ENCODE data around the gene CLMP.
A peak's percentile ranks its signal among the peaks of the same experiment; 100 is the strongest.
"Not testable (repeated sequence)": the region's sequence is repeated elsewhere in the genome, so short reads cannot be mapped to it uniquely, and the experiment has no call there.

The CLMP gene

DNA sequence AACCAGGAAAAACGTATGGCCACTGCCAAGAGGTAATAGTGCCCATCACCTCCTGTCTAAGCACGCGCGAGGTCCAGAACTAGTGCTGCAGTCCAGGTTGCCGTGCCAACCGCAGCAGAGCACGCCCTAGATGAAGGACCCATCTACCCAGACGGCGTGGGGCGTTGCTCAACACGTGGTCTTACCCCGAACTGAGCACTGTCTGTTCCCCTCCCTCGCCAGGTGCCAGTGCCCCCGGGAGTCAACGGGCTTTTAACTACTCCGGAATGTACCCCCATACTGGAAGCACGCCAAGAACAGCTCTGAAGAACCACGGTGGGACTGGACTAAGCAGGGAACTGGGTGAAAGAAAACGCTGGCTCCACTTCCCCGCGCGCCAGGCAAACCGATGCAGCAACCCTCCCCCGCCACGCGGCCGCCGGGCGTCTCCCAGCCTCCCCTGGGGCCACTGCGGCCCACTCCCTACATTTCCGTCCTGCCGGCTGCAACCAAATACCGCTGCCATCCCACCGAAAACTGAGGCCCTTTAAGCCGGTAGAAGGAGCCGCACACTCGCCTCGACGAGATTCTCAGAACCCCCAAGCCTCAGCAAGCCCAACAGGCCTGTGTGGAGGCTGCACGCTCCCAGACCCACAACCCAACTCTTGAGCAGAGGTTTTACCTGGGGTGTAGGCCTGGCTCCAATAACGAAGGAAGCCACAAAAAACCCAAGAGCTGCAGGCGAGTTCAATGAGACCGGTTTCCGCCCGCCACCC, 133.5 kb downstream of the CLMP start, which contains the start of gene HSPA8:
TSS of gene HSPA8 (minus strand) at position 734 of the 755 bp plus-strand sequence. CDS start 812 bp downstream, outside the sequence.
- H3K4me1 ChIP-seq (ENCODE audit: insufficient read depth, low read length): peaks cover 9% of the 10 kb centered on the region
- no peaks in the 10 kb centered on the region for H3K9me3 ChIP-seq (ENCODE audit: insufficient read depth, low read depth, low read length)
- H3K9ac ChIP-seq (ENCODE audit: low read depth, low read length): peak within 1 kb of the TSS; percentile 100
- H3K27ac ChIP-seq (ENCODE audit: low read depth, low read length): peak within 1 kb of the TSS; percentile 100
- H3K36me3 ChIP-seq (ENCODE audit: insufficient read depth, low read length): peaks cover 48% of the 10 kb centered on the region
- under 1% methylated on average over 45 of the region's 45 CpGs for WGBS
- H3K4me3 ChIP-seq (ENCODE audit: low read length): peak within 1 kb of the TSS; percentile 92
- H3K27me3 ChIP-seq (ENCODE audit: insufficient read depth, low read length): no peaks in the 10 kb centered on the region

DNA sequence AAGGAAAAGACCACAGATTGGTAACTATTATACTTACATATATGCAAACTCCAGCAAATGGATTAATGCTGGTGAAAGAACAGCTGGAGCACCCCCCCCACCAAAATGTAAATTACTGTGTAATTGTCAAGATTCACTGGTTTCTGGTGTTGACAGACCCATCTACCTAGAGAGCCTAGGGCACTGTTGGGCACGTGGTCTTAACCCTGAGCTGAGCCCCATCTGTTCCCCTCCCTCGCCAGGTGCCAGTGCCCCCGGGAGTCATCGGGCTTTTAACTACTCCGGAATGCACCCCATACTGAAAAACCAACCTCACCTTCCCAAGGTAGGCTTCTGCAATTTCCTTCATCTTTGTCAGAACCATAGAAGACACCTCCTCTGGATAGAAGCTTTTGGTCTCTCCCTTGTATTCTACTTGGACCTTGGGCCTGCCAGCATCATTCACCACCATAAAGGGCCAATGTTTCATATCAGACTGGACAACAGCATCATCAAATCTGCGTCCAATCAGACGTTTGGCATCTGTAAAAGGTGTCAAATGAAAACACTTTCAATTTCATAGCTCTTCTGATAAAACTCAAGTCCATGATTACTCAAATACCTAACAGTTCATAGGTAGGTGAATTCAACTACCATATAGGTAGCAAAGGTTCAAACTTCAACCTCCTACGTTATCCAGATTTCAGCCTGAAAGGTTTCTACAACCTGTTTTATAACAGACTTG, 134.6 kb downstream of the CLMP start:
- peaks cover 9% of the 10 kb centered on the region for H3K4me1 ChIP-seq (ENCODE audit: insufficient read depth, low read length)
- peaks cover 59% of the 10 kb centered on the region for H3K36me3 ChIP-seq (ENCODE audit: insufficient read depth, low read length)
- H3K9ac ChIP-seq (ENCODE audit: low read depth, low read length): peak overlapping the region; percentile 100
- H3K4me3 ChIP-seq (ENCODE audit: low read length): peak overlapping the region; percentile 92
- peak overlapping the region; percentile 100 for H3K27ac ChIP-seq (ENCODE audit: low read depth, low read length)
- WGBS: 10% methylated on average over 8 of the region's 8 CpGs
- H3K9me3 ChIP-seq (ENCODE audit: insufficient read depth, low read depth, low read length): no peaks in the 10 kb centered on the region
- H3K27me3 ChIP-seq (ENCODE audit: insufficient read depth, low read length): no peaks in the 10 kb centered on the region

GRCh38 chr11:123059041-123059920, 135.8 kb downstream of the CLMP start:
- Histone ChIP-seq H3K9ac (ENCODE audit: low read depth, low read length) (peak overlapping the region; percentile 100; the same call in 1 of the 2 replicates), H3K27ac (ENCODE audit: low read depth, low read length) (peak overlapping the region; percentile 14; the same call in 1 of the 2 replicates), H3K4me3 (ENCODE audit: low read length) (peak overlapping the region; percentile 92), H3K36me3 (ENCODE audit: insufficient read depth, low read length) (peaks cover 65% of the 10 kb centered on the region)
- H3K4me1 ChIP-seq (ENCODE audit: insufficient read depth, low read length); H3K9me3 ChIP-seq (ENCODE audit: insufficient read depth, low read depth, low read length); H3K27me3 ChIP-seq (ENCODE audit: insufficient read depth, low read length): not testable (repeated sequence)
- WGBS: 78% methylated on average over 18 of the region's 18 CpGs

GRCh38 chr11:123057661-123058305, 137.3 kb downstream of the CLMP start:
- no peaks in the 10 kb centered on the region for H3K9me3 ChIP-seq (ENCODE audit: insufficient read depth, low read depth, low read length)
- WGBS: 91% methylated on average over 4 of the region's 5 CpGs

GRCh38 chr11:123056835-123057491, 138.1 kb downstream of the CLMP start:
- no peaks in the 10 kb centered on the region for H3K27me3 ChIP-seq (ENCODE audit: insufficient read depth, low read length)
- H3K9me3 ChIP-seq (ENCODE audit: insufficient read depth, low read depth, low read length): no peaks in the 10 kb centered on the region
- H3K4me1 ChIP-seq (ENCODE audit: insufficient read depth, low read length): no peaks in the 10 kb centered on the region
- no peak overlapping the region for H3K27ac ChIP-seq (ENCODE audit: low read depth, low read length)
- no peak overlapping the region for H3K9ac ChIP-seq (ENCODE audit: low read depth, low read length)
- no peak overlapping the region for H3K4me3 ChIP-seq (ENCODE audit: low read length)
- peaks cover 69% of the 10 kb centered on the region for H3K36me3 ChIP-seq (ENCODE audit: insufficient read depth, low read length)
- WGBS: 88% methylated on average over 3 of the region's 3 CpGs

More at GRCh38 chr11:123057661-123058305, 137.3 kb downstream of the CLMP start:
- no peak overlapping the region for H3K9ac ChIP-seq (ENCODE audit: low read depth, low read length)
- H3K4me3 ChIP-seq (ENCODE audit: low read length): peak overlapping the region; percentile 14; the same call in 1 of the 2 replicates
- H3K27me3 ChIP-seq (ENCODE audit: insufficient read depth, low read length): no peaks in the 10 kb centered on the region
- H3K27ac ChIP-seq (ENCODE audit: low read depth, low read length): peak overlapping the region; percentile 45; the same call in 1 of the 2 replicates
- H3K36me3 ChIP-seq (ENCODE audit: insufficient read depth, low read length): peaks cover 69% of the 10 kb centered on the region
- no peaks in the 10 kb centered on the region for H3K4me1 ChIP-seq (ENCODE audit: insufficient read depth, low read length)

- no peaks in the 10 kb centered on the region for H3K9me3 ChIP-seq (ENCODE audit: insufficient read depth, low read depth, low read length)
- no peak overlapping the region for H3K9ac ChIP-seq (ENCODE audit: low read depth, low read length)
- H3K4me3 ChIP-seq (ENCODE audit: low read length): no peak overlapping the region
- peaks cover 58% of the 10 kb centered on the region for H3K36me3 ChIP-seq (ENCODE audit: insufficient read depth, low read length)
- H3K4me1 ChIP-seq (ENCODE audit: insufficient read depth, low read length): no peaks in the 10 kb centered on the region
- no peak overlapping the region for H3K27ac ChIP-seq (ENCODE audit: low read depth, low read length)
- no peaks in the 10 kb centered on the region for H3K27me3 ChIP-seq (ENCODE audit: insufficient read depth, low read length)
- WGBS: 72% methylated on average over 5 of the region's 6 CpGs
These were observed 139.7 kb downstream of the CLMP start for GRCh38 chr11:123055191-123055901.

- Histone ChIP-seq H3K9me3 (ENCODE audit: insufficient read depth, low read depth, low read length) (no peaks in the 10 kb centered on the region), H3K36me3 (ENCODE audit: insufficient read depth, low read length) (peaks cover 50% of the 10 kb centered on the region)
- 43% methylated on average over 10 of the region's 11 CpGs for WGBS
These were observed 140.6 kb downstream of the CLMP start for GRCh38 chr11:123054301-123055065.

GRCh38 chr11:123052901-123053721, 141.9 kb downstream of the CLMP start:
- Histone ChIP-seq H3K27ac (ENCODE audit: low read depth, low read length) (no peak overlapping the region), H3K4me1 (ENCODE audit: insufficient read depth, low read length) (no peaks in the 10 kb centered on the region), H3K36me3 (ENCODE audit: insufficient read depth, low read length) (peaks cover 36% of the 10 kb centered on the region)

More at GRCh38 chr11:123054301-123055065, 140.6 kb downstream of the CLMP start:
- H3K27me3 ChIP-seq (ENCODE audit: insufficient read depth, low read length): no peaks in the 10 kb centered on the region
- H3K4me1 ChIP-seq (ENCODE audit: insufficient read depth, low read length): no peaks in the 10 kb centered on the region
- H3K9ac ChIP-seq (ENCODE audit: low read depth, low read length): no peak overlapping the region
- no peak overlapping the region for H3K27ac ChIP-seq (ENCODE audit: low read depth, low read length)
- no peak overlapping the region for H3K4me3 ChIP-seq (ENCODE audit: low read length)

DNA sequence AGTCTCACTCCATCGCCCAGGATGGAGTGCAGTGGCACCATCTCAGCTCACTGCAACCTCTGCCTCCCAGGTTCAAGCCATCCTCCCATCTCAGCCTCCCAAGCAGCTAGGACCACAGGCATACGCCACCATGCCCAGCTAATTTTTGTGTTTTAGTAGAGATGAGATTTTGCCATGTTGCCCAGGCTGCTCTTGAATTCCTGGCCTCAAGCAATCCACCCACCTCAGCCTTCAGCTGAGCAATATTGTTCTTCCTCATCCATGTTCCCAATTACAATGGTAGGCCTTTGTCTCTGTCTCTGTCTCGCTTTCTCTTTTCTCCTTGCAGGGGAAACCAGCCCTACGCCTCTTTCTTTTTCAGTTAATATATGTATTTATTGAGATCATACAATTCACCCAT, 143.4 kb downstream of the CLMP start:
- no peaks in the 10 kb centered on the region for H3K27me3 ChIP-seq (ENCODE audit: insufficient read depth, low read length)
- H3K4me3 ChIP-seq (ENCODE audit: low read length): no peak overlapping the region
- no peaks in the 10 kb centered on the region for H3K9me3 ChIP-seq (ENCODE audit: insufficient read depth, low read depth, low read length)
- 92% methylated on average over 2 of the region's 4 CpGs for WGBS
- peaks cover 21% of the 10 kb centered on the region for H3K36me3 ChIP-seq (ENCODE audit: insufficient read depth, low read length)
- no peak overlapping the region for H3K27ac ChIP-seq (ENCODE audit: low read depth, low read length)
- no peak overlapping the region for H3K9ac ChIP-seq (ENCODE audit: low read depth, low read length)
- no peaks in the 10 kb centered on the region for H3K4me1 ChIP-seq (ENCODE audit: insufficient read depth, low read length)

More at GRCh38 chr11:123052901-123053721, 141.9 kb downstream of the CLMP start:
- Histone ChIP-seq H3K9me3 (ENCODE audit: insufficient read depth, low read depth, low read length) (no peaks in the 10 kb centered on the region), H3K9ac (ENCODE audit: low read depth, low read length) (no peak overlapping the region), H3K27me3 (ENCODE audit: insufficient read depth, low read length) (no peaks in the 10 kb centered on the region), H3K4me3 (ENCODE audit: low read length) (no peak overlapping the region)
- 78% methylated on average over 4 of the region's 5 CpGs for WGBS

Measured in HUES64 (cell line).